GM12864 (cell line): ENCODE measurements around the gene SORCS1.

Source experiments
- DNase-seq: peaks from one replicate; pipeline ENCODE4 v3.0.0-alpha.2; 2011; ENCODE audit warnings: low read depth
- H3K4me3 ChIP-seq: 2 replicates; pipeline ENCODE4 v1.5.1; 2011; ENCODE audit warnings: mild to moderate bottlenecking, low read depth, low read length, control low read depth
- TF ChIP-seq, protein P1 (sequence below): IDR thresholded peaks from 2 replicates; pipeline ENCODE4 v1.5.1; 2011; ENCODE audit warnings: low read depth, mild to moderate bottlenecking, moderate library complexity, low read length, control low read depth, inconsistent platforms; ENCODE audit errors: missing control alignments

Gene SORCS1

DNA sequence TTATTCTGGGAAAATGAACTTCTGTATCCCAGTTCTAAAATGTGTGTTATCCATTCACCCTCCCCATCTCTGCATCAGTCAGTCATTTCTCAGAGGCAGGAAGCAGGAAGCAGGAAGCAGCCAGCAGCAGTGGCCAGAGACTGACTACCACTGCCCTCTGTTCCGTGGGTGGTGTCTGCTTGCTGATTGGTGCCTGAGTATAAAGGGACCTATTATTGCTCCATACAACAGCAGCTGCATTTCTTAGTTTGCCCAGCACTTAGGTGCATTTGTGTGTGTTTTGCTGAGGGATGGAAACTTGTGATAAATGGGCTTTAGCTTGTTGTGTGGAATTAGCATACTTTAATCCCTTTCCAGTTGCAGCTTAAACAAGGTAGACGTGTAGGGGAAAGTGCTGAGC lies 582.2 kb downstream of the SORCS1 start:
- H3K4me3 ChIP-seq: no peak overlapping the region
- TF ChIP-seq, protein P1, sequence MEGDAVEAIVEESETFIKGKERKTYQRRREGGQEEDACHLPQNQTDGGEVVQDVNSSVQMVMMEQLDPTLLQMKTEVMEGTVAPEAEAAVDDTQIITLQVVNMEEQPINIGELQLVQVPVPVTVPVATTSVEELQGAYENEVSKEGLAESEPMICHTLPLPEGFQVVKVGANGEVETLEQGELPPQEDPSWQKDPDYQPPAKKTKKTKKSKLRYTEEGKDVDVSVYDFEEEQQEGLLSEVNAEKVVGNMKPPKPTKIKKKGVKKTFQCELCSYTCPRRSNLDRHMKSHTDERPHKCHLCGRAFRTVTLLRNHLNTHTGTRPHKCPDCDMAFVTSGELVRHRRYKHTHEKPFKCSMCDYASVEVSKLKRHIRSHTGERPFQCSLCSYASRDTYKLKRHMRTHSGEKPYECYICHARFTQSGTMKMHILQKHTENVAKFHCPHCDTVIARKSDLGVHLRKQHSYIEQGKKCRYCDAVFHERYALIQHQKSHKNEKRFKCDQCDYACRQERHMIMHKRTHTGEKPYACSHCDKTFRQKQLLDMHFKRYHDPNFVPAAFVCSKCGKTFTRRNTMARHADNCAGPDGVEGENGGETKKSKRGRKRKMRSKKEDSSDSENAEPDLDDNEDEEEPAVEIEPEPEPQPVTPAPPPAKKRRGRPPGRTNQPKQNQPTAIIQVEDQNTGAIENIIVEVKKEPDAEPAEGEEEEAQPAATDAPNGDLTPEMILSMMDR: no peak
- DNase-seq: no peak

DNA sequence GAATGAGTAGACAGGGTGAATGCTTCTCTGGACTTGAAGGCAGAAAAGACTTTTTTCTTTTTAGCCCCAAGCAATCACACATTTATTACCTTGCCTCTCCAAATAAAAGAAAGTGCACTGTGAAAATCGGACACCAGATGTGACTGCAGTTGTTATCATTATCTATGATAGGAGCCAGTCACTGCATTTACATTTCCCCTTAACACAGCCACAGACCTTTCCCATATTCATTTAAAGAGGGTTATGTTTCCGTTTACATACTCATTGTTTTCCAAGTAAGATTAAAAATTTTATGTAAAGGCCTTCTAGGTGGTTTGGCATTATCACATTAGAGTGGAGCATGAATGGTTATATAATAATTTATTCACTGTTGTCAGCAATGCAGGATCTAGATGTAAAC lies 586.8 kb downstream of the SORCS1 start:
- TF ChIP-seq, protein P1: no peak
- H3K4me3 ChIP-seq: no peak overlapping the region
- no peak for DNase-seq

DNA sequence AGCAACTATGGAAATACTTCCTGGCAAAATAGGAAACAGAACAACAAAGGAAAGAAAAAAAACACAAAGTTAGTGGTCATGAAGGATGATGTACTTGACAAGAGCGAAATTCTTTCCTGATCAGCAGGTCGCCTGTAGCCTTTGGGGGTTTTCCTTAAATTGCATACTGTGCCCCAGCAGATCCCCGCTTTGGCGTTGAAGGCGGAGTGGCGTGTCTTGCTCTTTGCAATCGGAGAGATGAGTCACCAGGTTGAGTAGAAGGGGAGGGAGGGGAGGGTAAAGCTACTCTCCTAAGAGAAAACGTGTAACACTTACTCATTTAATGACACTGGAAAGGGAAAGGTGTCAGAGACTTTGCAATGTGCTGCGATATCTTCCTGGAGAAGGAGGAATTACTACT lies 587.2 kb downstream of the SORCS1 start:
- H3K4me3 ChIP-seq: no peak overlapping the region
- TF ChIP-seq, protein P1: no peak
- DNase-seq: no peak

DNA sequence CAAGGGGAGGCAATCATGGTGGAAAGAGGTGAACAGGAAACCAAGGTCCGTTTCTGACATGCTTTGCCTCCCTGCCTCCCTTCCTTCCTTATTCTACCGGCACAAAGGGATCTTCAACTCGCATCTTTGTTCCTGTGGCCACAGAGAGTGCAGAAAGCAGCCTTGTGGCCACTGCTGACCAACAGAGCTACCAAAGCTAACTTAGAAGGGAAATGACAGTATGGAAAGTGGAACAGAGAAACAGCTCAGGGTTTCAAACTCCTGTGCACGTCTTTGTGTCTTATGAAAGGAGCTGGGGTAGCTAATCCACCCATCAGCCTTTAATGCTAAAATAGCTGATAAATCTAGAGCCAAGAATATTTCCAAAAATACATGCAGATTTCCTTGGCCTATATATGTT lies 588.0 kb downstream of the SORCS1 start:
- H3K4me3 ChIP-seq: no peak overlapping the region
- TF ChIP-seq, protein P1: no peak

DNA sequence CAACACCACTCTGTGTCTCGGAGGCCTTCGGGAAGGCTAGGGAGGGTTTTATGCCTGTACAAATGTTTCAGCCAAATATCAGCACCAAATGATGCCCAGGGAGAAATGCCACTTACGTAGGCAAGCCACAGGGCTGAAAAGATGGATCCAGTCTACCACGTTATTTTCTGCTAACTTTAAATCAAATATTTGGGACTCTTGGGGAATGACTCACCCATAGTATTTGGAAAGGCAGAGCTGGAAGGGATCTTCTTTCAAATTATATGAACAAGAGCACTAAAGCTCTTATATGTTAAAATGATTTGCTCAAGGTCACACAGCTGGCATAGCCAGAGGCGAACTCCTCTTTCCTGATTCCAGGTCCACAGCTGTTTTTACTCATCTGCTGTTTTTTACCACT lies 591.4 kb downstream of the SORCS1 start:
- TF ChIP-seq, protein P1: no peak
- no peak overlapping the region for H3K4me3 ChIP-seq
- no peak for DNase-seq

More for the DNA sequence above, 588.0 kb downstream of the SORCS1 start:
- no peak for DNase-seq

DNA sequence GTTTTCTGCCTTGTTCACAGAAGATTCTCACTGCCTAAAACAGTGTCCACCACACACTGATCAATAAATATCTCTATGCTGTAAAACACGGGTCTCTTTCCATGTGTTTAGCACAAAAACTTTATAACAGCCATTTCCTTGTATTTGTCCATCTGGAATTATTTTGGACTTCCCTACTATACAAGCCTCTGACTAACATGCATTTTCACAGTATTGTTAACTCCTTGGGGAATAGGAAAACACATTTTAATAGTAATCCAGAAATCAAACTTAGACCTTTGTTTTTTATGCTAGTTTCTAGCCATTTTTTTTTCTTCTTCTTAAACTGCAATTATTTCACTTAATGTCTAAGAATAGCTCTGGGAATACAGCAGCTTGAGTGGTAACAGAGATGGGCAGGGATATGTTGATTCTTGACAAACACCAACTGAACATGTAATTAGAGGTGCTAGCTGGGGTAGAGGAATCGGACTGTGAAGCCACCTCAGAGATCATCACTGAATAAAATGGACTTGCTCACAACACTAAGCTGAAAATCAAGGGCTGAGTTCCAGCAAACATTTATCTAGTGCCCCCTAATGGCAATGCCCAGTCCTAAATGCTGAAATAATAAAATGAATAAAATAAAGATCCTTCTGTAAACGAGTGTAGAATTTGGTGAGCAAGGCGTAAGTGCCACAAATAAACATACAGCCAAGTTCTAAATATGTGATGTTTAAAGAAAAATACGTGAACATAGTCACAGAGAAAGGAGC lies 593.1 kb downstream of the SORCS1 start:
- no peak overlapping the region for H3K4me3 ChIP-seq
- TF ChIP-seq, protein P1: peak; percentile 26
- DNase-seq: no peak

DNA sequence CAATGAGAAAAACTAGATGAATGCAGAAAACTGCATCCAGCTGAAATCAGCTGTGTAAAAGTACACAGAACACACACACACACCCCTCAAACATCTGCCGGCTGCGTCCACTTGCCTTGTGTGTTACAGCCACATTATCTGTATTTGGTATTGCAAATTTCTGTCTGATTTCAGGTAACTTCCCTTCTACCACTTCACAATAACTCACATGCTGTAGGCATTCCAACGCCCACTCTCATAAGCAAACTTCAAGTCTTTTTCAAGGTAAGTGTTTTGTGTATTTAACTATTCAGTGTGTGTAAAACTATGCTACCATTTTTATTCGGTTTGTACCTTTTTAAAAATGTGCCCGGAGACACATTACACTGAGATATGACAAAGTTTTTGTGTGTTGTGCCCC lies 594.2 kb downstream of the SORCS1 start:
- no peak for DNase-seq
- TF ChIP-seq, protein P1: no peak
- H3K4me3 ChIP-seq: no peak overlapping the region
